ENCODE results near the gene HOXA5.

HOXA5 gene

DNA sequence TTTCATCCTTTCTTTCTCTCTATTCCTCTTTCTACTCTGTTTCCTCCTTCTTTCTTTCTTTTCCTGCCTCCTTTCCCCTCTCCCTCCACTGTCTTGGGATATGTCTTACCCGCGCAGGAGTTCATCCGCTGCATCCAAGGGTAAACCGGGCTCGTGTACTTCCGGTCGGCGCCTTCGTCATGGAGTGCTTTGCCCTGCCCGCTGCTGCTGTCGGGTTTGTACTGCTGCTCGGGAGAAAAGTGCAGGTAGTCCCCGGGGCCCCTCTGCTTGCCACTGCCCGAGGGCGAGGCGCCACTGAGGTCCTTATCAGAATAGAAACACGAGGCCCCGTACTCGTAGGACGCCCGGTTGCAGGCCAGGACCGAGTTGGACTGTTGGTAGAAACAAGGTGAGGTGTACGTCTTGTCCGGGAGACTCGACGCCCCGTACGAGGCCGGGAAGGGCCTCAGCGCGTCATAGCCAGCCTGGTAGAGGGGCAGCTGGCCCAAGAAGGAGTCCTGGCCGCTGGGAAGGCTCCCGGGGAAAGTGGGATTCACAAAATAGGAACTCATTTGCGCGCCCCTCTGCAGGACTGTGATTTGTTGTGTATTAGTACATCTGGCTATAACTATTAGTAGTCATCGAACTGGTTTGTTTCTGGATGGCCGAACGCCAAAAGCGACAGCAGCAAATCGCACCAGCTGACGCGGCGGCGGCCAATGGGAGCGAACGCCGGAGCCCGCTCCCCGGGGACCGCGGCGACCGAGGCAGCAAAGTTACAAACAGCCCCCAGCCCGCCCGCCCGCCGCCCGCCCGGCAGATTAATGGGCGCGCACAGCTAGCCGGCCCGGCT lies 3.9 kb upstream of the HOXA5 start, which contains the start of gene HOXA6:
Gene HOXA6 (minus strand): TSS at position 576 of the 832 bp plus-strand sequence. CDS start 25 bp downstream, at position 551.
- no peak for DNase-seq

DNA sequence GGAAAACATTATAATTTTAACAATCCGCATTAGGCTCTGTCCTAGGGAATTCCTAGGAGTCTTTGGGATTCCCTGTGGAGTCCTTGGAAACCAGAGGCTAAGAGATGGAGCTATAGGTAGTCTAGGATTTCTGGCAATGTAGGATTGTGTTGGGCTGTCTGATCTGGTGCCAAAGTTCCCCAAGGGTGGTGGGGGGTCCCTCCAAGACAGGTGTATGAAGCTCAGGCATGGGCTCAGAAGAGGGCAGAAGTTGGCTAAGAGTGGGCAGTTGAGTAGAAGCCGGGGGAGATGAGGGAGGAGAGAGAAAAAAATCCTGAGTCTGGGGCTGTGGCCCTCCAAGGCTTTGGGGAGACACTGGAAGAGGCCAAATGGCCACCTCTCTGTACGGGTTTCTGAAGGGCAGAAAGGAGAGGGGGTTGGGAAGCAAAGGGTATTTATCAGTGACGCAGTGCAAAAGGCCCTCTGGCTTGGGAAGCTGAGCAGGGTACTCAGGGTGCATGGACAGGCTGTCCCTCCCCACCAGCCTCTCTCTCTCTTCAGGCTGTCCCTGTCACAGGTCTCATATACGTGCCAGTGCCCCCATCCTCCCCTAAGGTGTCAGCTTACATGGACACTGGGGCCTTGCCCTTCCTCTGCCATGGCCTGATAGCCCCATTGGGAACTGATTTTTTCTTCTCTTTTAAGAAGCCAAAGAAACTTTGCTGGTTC lies 3.2 kb upstream of the HOXA5 start:
- DNase-seq = no peak

DNA sequence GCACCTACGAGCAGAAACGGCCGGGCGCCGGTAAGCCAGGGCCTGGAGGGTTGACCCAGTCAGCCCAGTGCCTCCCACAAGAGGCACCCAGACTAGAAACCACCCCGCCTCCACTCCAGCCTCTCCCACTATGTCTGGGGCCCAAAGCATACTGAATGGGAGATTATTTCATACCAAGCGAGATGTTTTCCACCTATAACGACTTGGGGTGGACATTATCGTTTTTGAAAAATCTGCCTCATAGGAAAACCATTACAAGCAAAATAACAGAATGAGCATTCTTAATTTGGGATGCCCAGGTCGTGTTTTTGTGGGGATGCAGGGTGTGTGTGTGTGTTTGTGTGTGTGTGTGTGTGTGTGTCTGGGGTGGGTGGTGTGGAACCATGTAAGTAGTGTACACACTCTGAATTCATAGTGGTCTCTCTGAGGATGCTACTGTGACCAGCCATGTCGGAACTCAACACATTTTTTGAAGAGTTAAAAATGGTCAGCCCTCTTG lies 2.5 kb upstream of the HOXA5 start:
- DNase-seq = no peak

DNA sequence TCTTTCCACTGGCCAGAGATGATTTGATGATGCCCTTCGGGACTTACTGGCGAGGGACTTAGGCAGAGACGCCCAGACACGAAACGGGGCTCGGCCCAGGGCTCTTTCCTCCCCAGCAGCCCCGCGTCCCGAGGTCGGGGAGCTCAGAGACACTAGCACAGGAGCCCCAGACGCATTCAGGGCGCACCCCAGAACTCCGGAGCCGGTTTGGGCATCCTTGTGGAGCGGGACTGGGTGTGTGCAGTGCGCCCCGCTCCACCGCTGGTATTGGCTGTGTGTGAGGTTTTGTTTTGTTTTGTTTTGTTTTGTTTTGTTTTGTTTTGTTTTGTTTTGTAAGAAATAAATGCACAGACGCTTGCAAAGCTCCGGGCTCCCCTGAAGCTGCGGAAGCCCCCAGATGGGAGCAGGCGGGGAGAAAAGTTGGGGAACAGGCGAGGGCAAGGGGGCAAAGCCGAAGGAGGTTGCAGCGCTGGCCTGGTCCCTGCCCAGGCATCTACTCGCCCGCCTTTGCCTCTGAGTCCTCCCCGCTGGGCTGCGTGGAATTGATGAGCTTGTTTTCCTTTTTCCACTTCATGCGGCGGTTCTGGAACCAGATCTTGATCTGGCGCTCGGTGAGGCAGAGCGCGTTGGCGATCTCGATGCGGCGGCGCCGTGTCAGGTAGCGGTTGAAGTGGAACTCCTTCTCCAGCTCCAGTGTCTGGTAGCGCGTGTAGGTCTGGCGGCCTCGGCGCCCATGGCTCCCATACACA lies 1.9 kb upstream of the HOXA5 start:
- DNase-seq = no peak

DNA sequence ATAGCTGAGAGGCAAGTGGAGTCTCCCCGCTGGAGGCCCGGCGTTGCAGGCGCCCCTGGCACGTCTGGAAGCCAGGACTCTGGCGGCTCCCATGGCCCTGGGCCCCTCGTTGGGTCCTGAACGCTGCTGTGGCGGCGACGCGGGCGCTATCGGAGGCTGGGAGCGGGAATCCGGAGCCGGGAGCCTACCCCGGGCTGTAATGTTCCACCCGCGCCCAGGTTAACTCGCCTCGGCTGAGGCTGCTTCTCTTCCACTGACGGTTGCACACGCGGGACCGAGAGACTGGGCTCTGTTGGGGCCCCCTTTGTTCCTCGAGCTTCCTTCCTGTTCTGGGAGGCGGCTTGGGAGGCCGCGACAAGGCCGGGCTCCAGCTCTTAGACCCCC lies 1.3 kb upstream of the HOXA5 start:
- DNase-seq = no peak

DNA sequence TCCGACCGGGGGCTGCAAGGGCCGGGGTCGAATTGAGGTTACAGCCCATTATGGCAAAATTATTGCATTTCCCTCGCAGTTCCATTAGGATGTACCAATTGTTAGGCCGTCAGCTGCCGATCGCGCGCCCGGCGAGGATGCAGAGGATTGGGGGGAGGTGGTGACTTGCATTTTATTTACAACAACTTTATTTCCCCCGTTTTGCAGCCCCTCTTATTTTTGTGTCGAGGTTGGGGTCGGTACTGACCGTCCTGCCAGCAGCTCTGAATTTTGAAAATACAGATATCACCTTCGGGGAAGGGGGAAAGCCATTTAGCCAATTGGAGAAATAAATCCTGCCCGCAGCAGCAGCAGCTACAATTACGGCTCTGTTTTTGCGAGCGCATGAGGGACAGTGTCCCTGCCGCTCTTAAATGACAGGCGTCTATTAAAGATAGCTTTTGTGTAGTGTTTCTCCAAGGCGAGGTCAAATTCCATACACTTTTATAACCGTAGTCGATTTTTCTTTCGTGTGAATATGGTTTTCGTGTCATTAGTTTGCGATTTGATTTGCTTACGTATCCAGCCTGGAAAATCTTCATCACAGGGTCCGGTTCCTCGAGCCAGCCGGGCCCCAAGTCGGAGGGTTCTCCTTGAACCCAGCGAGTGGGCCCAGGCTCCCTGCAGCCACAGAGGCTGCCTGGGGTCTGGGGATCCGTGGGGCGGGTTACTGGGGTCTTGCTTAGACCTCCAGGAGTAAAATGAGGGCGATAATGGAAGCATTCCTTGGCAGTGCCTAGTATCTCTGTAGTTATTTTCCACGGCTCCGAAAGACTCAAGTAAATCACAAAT lies 684 bp upstream of the HOXA5 start:
- DNase-seq = no peak

DNA sequence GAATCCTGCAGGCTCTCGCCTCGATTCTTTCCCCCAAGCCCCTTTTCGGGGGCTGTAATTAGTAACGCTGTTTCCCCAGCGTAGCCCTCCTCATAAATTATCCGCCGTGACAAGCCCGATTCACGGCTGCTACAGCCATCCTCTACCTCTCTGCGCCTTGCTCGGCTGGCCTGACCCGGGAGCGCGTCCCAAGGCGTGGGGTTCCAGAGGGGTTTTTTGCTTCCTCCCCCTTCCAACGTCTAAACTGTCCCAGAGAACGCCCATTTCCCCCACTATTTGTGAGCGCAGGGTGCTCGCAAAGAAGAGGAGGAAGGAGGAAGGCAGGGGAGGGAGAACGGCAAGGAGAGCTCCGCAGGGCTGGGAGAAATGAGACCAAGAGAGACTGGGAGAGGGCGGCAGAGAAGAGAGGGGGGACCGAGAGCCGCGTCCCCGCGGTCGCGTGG lies 880 bp downstream of the HOXA5 start:
- DNase-seq = no peak

DNA sequence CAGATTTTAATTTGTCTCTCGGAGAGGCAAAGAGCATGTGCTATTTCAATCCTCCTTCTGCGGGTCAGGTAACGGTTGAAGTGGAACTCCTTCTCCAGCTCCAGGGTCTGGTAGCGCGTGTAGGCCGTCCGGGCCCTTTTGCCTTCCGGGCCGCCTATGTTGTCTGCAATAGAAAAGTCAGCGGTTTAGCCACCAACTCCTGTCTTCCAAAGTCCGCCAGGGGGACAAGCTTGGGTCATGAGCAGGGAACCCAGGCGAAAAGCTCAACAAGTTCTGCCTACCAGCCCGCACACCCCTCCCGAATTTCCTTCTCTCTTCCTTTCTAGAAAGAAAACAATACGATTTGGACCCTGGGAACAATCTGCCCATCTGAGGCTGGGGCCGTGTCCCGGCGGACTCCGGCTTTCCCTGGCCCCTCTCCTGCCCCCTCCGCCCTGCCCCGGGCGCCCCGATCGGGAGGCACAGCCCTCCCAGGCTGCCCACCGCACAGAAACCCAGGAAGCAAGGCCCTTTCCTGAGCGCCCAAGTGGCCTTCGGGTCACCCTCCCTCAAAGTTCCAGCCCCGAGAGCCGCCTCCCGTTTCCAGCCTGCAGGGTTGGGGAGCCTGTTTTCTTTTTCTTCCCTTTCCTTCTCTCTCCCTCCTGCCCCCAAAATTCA lies 1.4 kb downstream of the HOXA5 start:
- DNase-seq = no peak

DNA sequence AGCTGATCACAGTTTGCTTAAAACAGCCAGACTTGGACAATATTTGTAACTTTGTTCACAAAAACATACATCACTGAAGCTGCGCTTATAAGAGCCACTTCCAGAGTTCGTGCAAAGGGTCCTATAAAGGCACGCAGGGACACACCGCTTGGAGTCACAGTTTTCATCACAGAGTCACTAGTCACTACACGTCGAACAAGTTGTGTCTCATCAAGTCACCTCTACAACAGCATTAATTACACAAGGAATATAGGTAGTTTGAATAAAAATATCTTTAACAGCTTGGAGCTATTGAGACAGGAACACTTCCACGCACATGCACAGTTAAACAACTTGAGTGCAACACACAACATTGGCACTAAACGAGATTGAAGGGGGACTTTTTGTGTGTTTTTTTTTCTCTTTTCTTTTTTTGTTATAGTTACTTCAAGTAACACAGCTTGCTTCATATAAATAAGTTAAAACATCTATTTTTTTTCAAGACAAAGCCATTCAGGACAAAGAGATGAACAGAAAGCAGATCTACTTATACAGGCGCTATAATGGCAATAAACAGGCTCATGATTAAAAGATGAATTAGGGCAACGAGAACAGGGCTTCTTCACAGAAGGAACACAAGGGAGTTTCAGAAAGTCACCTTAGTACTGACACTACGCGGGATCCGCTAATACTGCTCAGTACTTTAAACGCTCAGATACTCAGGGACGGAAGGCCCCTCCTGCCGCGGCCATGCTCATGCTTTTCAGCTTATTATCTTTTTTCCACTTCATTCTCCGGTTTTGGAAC lies 2.2 kb downstream of the HOXA5 start:
- no peak for DNase-seq

DNA sequence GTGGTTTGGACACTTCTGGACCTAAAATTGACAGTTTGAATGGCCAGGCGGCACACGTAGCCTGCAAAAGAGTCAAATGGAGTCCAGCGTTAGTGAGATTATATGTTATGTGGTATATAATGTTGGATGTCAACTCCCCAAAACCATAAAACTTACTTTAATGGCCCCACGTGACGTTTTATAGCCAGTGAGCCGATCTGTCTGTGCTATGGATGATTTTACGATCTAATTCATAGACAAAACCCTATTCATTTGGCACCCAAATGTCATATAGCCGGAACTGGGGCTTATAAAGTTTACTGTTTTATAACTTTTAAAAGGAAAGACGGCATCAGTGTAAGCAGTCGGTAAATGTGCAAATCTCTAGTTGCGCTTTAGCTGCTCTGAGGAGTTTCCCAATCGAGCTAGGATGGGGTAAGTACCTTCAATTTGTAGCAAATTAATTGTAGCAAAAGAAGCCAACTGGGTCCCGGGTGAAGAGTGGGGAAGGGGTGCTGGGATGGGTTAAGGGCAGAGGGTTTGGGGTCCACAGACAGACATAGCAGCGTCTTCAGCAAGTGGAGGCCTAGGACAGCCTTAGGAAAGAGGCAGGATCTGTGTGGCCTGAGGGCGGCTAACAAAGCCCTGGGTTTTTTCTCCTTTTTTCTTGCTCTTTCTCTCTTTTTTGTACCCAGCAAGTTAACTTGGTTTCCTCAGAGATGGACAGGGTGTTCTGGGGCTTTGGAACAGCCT lies 3.2 kb downstream of the HOXA5 start:
- DNase-seq = no peak

DNA sequence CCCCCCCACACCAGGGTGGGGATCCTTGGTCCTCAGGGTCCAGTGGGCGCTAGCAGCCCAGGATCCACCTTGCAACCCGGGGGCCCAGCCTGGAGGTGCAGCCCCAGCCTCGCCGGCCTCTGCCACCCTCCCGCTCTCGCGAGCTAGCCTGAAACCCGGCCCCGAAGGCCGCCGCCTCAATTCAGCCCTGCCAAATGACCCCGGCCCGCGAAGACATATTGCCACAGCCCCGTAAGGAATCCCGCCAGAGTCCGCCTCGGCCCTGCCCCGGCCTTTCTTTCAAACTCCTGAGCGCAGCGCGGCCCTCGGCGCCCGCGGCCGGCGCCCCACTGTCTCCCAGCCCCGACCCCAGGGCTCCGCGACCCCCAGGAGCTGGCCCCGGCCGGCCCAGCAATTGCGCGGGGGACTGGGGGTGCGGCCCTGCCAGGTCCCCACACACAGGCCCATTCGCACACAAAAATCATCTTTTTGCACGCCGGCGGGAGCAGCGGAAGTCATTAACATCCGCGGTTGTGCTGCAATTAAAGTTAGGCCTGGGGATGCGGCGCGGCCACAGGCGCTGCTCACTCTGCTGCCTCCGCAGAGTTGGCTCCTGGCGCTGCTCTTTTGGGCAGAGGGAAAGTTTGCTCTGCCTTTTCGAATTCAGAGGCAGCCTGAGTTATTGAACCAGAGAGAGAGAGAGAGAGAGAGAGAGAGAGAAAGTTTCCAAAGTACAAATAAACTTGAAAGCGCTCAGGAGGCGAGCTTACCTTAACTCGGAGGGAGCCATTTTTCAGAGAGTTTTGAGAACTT lies 4.0 kb downstream of the HOXA5 start:
- no peak for DNase-seq

DNA sequence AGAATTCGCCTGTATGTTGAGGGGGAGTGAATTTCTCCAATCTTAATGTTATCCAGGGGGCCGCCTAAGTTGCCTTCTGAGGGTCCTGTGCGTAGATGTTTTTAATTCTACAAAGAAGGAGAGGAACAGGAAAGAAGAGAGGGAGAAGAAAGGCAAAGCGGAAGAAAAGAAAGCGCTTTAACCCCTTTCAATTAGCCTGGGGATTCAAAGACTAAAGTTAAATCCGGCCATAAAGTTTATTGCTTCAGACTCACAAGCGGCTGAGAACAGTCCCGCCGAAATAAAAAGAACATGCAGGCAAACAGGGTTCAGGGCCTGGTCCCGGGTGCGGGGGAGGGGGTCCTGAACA lies 4.5 kb downstream of the HOXA5 start:
- DNase-seq = no peak

DNA sequence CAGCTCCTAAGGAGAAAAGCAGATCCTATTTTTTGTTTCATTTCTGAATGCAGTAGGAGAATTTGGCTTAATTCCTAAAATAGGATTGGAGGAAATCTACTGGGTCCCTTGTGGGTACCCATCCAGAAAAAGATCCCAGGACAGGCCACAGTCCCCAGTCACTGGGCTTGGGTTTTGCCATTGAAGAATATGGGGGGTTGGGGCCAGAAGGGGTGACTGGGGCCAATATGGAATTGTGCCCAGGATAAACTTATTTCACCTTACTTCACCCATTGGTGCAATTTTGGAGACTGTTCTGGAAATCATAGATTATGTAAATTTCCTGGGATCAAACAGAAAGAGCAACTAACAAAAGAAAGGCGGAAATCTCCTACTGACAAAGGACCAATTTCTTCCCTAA lies 5.0 kb downstream of the HOXA5 start:
- no peak for DNase-seq

DNA sequence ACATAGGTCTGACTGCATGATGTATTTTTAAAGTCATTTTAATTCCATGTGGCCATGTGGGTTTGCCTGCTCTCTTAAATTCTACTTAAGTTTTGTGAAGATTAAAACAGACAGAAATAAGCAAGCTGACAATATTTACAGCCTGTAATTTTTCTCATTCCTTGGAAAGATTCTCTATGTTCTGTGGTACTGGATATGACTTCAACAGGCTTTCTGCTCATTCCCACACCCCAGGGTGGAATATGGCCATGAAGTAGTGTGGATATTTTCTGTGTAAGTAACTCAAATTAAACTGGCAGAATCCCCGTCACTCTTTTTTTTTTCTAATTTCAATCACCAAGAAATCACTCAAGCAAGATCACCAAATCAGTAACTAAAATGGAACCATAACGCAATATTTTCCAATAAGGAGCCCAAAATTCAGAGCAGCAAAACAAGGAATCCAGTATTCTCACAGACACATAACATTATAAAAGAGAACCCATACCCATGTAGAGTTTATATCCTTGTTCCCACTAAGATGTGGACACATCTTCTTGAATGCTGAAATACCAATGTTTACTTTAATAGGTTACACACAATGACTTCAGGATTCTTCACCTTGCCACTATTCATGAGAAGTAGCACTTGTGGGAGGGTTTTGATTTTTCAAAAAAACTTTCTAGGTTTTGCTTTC lies 5.7 kb downstream of the HOXA5 start:
- DNase-seq = no peak

DNA sequence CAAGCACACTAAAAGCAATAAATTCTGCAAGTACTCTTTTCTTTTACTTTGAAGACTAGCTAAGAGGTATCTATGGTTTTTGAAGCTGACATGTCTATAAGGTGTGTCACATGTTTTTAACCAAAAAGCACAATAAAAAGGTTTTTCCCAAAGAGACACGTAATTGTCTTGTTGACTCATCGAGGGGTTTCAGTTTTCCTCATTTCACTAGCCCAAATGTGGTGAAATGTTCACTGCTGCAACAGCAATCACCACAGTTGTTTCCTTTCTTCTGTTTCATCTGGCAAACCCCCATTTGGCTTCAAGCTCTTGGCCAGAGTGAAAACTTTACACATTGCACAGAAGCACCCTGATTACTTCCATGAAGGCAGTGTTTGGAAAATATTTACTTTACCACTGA lies 9.1 kb downstream of the HOXA5 start:
- DNase-seq = no peak

DNA sequence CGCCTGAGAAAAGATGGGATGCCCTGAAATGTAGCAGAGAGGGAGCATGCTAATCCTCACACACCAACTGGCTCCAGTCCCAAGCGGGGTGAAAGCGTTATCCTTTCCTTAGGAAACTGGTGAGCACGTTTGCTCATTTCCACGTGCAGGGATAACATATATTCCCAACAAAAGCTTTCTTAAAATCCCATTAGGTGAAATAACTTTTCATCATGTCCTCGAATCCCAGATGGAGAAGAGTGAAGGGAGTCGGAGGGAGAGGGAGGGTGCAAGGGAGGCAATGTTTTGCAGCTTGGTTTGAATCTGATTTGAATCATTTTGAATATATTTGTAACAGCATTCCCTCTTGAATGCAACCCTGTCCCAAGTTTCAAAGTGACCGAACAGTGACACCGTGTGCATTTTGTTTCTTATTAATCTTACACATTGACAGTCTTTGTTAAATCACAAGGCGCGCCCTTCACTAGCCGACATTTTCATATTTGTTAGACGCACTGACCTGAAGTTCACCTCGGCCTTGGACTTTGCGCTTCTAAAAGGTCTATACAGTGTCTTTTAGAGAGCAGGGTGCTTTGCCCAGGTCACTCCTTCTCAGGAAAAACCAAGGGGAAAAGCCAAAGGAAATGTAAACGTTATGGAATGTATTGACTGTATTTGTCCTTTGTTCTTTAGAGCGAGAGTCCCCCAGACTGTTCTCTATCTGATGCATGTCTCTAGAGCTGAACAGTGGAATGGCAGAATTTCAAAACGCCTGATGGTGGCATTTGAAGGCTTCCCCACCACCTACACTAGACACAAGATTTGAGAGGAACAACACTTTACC lies 9.9 kb downstream of the HOXA5 start:
- no peak for DNase-seq

DNA sequence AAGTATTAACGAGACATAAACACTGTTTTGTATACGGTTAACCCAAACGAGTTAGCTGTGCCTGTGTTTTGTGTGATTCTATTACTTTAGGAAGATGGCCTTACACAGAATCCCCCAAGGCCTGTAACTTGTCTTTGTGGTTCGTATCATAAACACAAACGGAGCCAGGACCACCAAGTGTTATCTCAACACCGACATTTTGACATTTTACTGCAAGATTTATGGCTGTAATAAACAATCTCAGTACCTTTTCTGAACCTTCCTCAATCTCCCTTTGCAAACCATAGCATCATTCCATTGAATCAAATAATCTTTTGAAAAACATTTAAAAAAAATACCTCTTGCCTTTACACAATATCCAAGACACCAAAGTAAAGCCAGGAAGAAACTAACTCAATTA lies 10.5 kb downstream of the HOXA5 start:
- no peak for DNase-seq

DNA sequence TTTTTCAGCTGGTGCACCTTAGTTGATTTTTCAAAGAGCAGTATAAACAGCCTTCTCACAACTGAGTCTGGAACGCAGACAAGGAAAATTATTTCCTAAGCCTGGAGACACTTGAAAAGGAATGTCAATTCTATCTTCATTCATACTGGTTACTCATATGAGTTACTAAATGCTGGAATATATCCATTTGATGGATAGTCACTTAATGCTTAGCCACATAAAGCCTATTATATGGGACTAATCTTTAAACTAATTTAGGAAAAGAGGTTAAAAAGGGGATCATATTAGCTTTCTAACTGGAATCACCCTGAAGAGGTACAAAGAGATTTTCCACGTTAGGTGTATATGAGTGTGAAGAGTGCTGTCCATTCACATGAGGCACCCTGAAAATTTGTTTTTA lies 11.3 kb downstream of the HOXA5 start:
- no peak for DNase-seq

Measured in stimulated activated naive CD4-positive, alpha-beta T cell (primary cell).